Measurements from ENCODE around the gene CA12.
"Not testable (repeated sequence)": the region's sequence is repeated elsewhere in the genome, so short reads cannot be mapped to it uniquely, and the experiment has no call there.

Gene CA12

DNA sequence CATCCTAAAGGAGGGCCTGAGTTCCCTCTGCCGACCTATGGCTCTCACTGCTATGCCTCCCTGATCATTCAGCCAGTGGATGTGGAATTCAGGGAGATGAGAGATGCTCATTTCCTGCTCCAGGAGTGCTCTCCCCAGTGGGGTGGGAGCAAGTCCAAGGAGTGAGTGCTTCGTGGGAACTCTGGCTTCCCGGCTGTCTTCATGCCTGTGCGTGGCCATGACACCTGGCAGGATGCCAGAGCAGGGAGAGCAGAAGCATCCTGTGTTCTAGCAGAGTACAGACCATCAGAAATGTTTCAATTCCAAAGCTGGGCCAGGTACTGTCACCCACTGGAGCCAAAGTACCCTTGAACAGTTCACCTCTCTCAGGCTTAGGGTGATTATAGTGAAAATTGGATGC lies 59.1 kb downstream of the CA12 start:
- no peak overlapping the region for H3K4me3 ChIP-seq (ENCODE audit: low read length)
- TF ChIP-seq CTCF (conservative IDR thresholded peaks at IDR 0.05; ENCODE audit: low read length) = no peak
- DNase-seq (ENCODE audit: low read depth) = peak; percentile 55

- no peak for TF ChIP-seq CTCF (conservative IDR thresholded peaks at IDR 0.05; ENCODE audit: low read length)
- no peak overlapping the region for H3K4me3 ChIP-seq (ENCODE audit: low read length)
- no peak for DNase-seq (ENCODE audit: low read depth)
These were observed 60.2 kb downstream of the CA12 start for GRCh38 chr15:63321462-63321861.

GRCh38 chr15:63320981-63321380 lies 60.7 kb downstream of the CA12 start:
- H3K4me3 ChIP-seq (ENCODE audit: low read length); DNase-seq (ENCODE audit: low read depth): not testable (repeated sequence)

- not testable (repeated sequence) for DNase-seq (ENCODE audit: low read depth)
These were observed 61.2 kb downstream of the CA12 start for GRCh38 chr15:63320446-63320845.

DNA sequence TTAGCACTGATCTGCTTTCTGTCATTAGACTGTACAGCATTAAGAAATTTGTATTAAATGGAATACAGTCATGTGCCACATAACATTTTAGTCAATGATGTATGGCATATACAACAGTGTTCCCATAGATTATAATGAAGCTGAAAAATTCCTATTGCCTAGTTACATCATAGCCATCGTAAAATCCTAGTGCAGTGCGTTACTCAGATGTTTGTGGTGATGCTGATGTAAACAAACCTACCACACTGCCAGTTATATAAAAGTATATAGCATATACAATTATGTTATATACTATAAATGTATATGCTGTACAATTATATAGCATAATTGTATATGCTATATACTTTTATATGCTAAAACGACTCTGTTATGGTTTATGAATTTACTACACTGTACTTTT lies 62.6 kb downstream of the CA12 start:
- TF ChIP-seq CTCF (conservative IDR thresholded peaks at IDR 0.05; ENCODE audit: low read length) = no peak
- DNase-seq (ENCODE audit: low read depth) = no peak

More at GRCh38 chr15:63320446-63320845, 61.2 kb downstream of the CA12 start:
- H3K4me3 ChIP-seq (ENCODE audit: low read length) = not testable (repeated sequence)

GRCh38 chr15:63318344-63318743 lies 63.3 kb downstream of the CA12 start:
- no peak overlapping the region for H3K4me3 ChIP-seq (ENCODE audit: low read length)
- DNase-seq (ENCODE audit: low read depth) = no peak
- TF ChIP-seq CTCF (conservative IDR thresholded peaks at IDR 0.05; ENCODE audit: low read length) = no peak

More for the DNA sequence above, 62.6 kb downstream of the CA12 start:
- H3K4me3 ChIP-seq (ENCODE audit: low read length) = no peak overlapping the region

DNA sequence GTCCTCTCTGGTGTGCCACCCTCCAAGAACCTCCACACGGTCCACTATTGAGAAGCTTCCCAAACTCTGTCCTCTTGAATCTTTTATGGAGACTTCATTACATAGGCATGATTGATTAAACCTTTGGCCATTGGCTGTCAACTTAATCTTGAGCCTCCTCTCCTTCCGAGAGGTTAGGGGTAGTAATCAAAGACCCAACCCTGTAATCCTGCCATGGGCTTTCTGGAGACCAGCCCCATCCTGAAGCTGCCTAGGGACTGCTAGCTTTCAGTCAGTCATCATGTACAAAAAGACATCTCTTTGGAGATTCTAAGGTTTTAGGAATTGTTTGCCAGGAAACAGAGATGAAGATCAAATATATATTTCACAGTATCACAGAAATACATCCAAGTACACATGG lies 67.2 kb downstream of the CA12 start:
- TF ChIP-seq CTCF (conservative IDR thresholded peaks at IDR 0.05; ENCODE audit: low read length) = no peak
- no peak overlapping the region for H3K4me3 ChIP-seq (ENCODE audit: low read length)
- DNase-seq (ENCODE audit: low read depth) = no peak

DNA sequence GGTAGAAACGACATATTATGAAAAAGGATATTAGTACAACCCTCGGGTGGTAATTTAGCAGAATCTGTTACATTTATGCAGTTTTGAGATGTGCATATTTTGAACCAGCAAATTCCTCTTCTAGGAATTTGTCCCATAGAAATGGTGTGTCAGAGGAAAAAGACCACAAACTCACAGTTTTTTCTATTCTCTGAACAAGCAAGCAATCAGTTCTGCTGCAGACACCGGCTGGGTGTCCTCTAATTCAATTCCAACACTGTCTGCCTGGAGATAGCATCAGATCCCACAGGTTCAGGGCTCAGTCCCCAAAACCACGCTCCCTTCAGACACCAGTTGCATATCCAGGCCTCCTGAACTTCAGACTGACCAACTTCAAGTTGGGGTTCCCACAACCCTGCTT lies 67.8 kb downstream of the CA12 start:
- TF ChIP-seq CTCF (conservative IDR thresholded peaks at IDR 0.05; ENCODE audit: low read length) = no peak
- no peak overlapping the region for H3K4me3 ChIP-seq (ENCODE audit: low read length)
- no peak for DNase-seq (ENCODE audit: low read depth)
